Gastroesophageal sphincter (tissue), 4 donors: ENCODE results near the gene IDH3G. TPM values are rescaled to one million over a fixed set of nuclear protein-coding genes. Genes with fewer than 3 reads are reported as not detected.

Experiments
- ATAC-seq: fragments of 150-250 bp; one replicate; pipeline ENCODE4 v1.9.1; 2016; ENCODE audit warnings: mild to moderate bottlenecking, moderate library complexity
- H3K27ac ChIP-seq, 4 donors: fragments of 200-600 bp; sonication (generic) in 3 of 4; 1 replicate in 3 of 4; 2 replicates in 1 of 4; pipeline ENCODE4 v1.5.1; 2016 to 2019
- H3K27me3 ChIP-seq: fragments of 200-600 bp; sonication (generic); one replicate; pipeline ENCODE4 v1.5.1; 2019
- H3K36me3 ChIP-seq, 2 donors: fragments of 200-600 bp; sonication (generic); one replicate each; pipeline ENCODE4 v1.5.1; 2019; ENCODE audit warnings: control low read depth in 1 of 2
- H3K4me1 ChIP-seq, 3 donors: fragments of 200-600 bp; sonication (generic); 1 replicate in 2 of 3; 2 replicates in 1 of 3; pipeline ENCODE4 v1.5.1; 2016 to 2019; ENCODE audit warnings: control low read depth in 2 of 3
- H3K4me3 ChIP-seq, 2 donors: fragments of 200-600 bp; sonication (generic); one replicate each; pipeline ENCODE4 v1.5.1; 2019; ENCODE audit warnings: mild to moderate bottlenecking in 1 of 2, moderate library complexity in 1 of 2
- H3K9me3 ChIP-seq, 3 donors: fragments of 200-600 bp; sonication (generic); one replicate each; pipeline ENCODE4 v1.5.1; 2017 to 2019; ENCODE audit warnings: control low read depth in 2 of 3
- EP300 ChIP-seq: sonication (generic); formaldehyde crosslinking; IDR thresholded peaks from one replicate; pipeline ENCODE4 v1.6.1; 2017; ENCODE audit warnings: antibody characterized with exemption, mild to moderate bottlenecking
- POLR2A ChIP-seq, 2 donors: fragments of 450-650 bp; IDR thresholded peaks; one replicate each; pipeline ENCODE4 v1.6.1; 2017; ENCODE audit warnings: antibody characterized with exemption in 2 of 2, mild to moderate bottlenecking in 2 of 2, moderate library complexity in 1 of 2
- POLR2AphosphoS5 ChIP-seq: sonication (generic); formaldehyde crosslinking; IDR thresholded peaks from one replicate; pipeline ENCODE4 v1.6.1; 2017; ENCODE audit warnings: antibody characterized with exemption
- WGBS, 2 donors: methylation state at CpG; one replicate each; pipeline ENCODE4 v1.1.5; 2018; ENCODE audit warnings: low coverage in 1 of 2; 5-methylcytosine and 5-hydroxymethylcytosine counted together
- total RNA-seq, 4 donors: library from RNA; depleted of rRNA; stranded (reverse); fragments of >200 nt; gene quantifications; one replicate each; pipeline ENCODE4 v1.1.0, GENCODE V29; 2016
- TF ChIP-seq, protein P1 (sequence below), 4 experiments: fragments of 200-600 bp in 2 of 4; fragments of 450-650 bp in 2 of 4; sonication (generic) in 1 of 4; IDR thresholded peaks; one replicate each; pipeline ENCODE4 v1.5.1; 2017 to 2019; ENCODE audit warnings: antibody characterized with exemption in 4 of 4, mild to moderate bottlenecking in 2 of 4, moderate library complexity in 2 of 4

The IDH3G gene
- total RNA-seq, 4 donors from 2014 or later = 55.5 to 104 (median 59.7) TPM

DNA sequence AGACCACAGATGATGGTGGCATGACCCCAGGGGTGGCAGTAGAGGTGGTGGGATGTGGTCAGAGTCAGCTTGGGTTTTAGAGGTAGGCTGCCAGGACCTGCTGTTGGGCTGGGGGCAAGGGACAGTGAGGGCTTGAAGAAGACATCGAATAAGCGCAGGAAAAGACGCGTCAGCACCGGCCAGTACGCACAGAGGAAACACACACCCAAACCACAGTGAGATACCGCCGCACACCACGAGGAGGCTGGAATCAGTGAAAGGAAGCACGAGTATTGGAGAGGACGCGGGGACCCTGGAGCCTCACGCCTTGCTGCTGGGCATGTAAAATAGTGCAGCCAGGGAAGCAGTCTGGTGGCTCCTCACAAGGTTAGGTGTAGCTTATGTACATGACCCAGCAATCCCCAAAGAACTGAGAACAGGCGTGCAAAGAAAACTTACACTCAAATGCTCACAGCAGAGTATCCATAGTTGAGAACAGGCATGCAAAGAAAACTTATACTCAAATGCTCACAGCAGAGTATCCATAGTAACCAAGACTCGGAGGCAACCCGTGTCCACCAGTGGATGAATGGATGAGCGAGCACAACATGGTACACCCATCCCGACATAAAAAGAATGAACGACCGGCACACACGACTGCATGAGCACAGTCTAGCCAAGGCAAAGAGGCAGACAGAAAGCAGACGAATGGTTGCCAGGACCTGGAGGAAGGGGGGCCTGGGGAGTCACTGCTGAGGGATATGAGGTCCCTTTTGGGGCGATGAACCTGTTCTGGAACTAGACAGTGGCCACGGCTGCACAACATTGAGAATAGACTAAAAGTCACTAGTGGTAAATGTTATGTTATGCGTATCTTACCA is 22.9 kb upstream of the IDH3G start:
- H3K27ac ChIP-seq = no peak overlapping the region
- no peaks in the 10 kb centered on the region for H3K9me3 ChIP-seq
- no peak for ATAC-seq
- H3K4me3 ChIP-seq = no peak overlapping the region
- peaks cover 0 to 16% (median 4%) of the 10 kb centered on the region in 3 donors for H3K4me1 ChIP-seq
- no peaks in the 10 kb centered on the region for H3K27me3 ChIP-seq
- no peak for TF ChIP-seq POLR2A (IDR thresholded peaks at IDR 0.05)
- no peak for TF ChIP-seq EP300
- no peak for TF ChIP-seq POLR2AphosphoS5
- TF ChIP-seq, protein P1, sequence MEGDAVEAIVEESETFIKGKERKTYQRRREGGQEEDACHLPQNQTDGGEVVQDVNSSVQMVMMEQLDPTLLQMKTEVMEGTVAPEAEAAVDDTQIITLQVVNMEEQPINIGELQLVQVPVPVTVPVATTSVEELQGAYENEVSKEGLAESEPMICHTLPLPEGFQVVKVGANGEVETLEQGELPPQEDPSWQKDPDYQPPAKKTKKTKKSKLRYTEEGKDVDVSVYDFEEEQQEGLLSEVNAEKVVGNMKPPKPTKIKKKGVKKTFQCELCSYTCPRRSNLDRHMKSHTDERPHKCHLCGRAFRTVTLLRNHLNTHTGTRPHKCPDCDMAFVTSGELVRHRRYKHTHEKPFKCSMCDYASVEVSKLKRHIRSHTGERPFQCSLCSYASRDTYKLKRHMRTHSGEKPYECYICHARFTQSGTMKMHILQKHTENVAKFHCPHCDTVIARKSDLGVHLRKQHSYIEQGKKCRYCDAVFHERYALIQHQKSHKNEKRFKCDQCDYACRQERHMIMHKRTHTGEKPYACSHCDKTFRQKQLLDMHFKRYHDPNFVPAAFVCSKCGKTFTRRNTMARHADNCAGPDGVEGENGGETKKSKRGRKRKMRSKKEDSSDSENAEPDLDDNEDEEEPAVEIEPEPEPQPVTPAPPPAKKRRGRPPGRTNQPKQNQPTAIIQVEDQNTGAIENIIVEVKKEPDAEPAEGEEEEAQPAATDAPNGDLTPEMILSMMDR (IDR thresholded peaks at IDR 0.05) = no peak
- WGBS, 2 donors = 73% methylated on average over 3 to 9 of the region's 25 CpGs
- no peaks in the 10 kb centered on the region for H3K36me3 ChIP-seq

DNA sequence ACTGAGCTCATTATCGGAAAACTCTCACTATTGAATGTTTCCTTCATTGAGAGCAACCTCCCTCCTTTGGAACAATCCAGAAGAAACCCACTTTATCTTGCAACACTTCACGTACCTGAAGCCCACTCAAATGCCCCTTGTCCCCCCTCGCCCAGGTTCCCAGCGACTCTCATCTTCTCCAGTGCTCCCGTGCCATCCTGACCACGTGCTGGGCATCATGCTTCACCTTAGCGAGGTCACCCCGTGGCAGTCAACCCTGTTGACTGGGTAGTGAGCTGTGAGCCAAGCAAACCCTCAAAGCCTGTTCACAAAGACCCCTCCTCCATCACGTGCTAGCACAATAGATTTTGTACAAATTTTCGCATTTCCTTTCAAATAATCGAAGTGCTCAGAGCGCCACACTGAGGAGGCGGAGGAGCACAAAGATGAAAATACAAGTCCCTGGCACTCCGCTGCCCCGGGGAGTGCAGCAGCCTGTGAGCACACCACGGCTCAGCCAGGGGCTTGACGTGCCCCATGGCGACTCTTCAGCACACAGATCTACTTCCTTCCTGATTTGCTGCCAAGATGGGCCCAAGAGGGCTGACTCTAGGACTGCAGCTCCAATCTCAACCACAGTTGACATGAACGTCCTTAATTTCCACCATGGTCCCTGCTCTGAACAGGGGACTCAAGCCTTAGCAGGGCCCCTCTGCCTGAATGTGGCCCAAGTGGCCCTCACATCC is 20.6 kb upstream of the IDH3G start:
- Histone ChIP-seq H3K4me1 (peaks cover 0 to 14% (median 4%) of the 10 kb centered on the region in 3 donors), H3K27ac (no peak overlapping the region), H3K9me3 (no peaks in the 10 kb centered on the region), H3K36me3 (no peaks in the 10 kb centered on the region), H3K27me3 (no peaks in the 10 kb centered on the region), H3K4me3 (no peak overlapping the region)
- TF ChIP-seq, protein P1 (IDR thresholded peaks at IDR 0.05) = no peak
- no peak for TF ChIP-seq POLR2AphosphoS5
- no peak for TF ChIP-seq POLR2A (IDR thresholded peaks at IDR 0.05)
- no peak for TF ChIP-seq EP300
- ATAC-seq = no peak
- 70 to 93% methylated on average over 4 to 6 of the region's 19 CpGs for WGBS, 2 donors

DNA sequence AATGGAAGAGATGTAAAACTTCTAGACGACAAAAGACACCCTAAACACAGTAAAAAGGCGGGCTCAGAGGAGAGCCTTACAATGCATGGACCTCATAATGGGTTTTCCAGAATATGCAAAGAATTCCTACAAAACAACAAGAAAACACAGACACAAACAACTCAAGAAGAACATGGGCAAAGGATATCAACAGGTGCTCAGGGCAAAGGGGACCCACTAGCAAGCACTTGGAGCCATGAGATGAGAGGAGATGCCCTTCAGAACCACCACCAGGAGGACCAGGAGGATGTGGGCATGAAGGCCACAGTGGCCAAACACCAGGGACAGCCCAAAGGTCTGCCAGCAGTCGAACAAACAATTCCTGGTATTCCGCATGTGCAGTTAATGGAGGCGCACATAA is 19.0 kb upstream of the IDH3G start:
- no peak overlapping the region for H3K27ac ChIP-seq
- H3K27me3 ChIP-seq = no peaks in the 10 kb centered on the region
- TF ChIP-seq POLR2A (IDR thresholded peaks at IDR 0.05) = no peak
- TF ChIP-seq, protein P1 (IDR thresholded peaks at IDR 0.05) = no peak
- no peaks in the 10 kb centered on the region for H3K4me1 ChIP-seq
- no peak for ATAC-seq
- 79 to 82% methylated on average over 2 of the region's 5 CpGs for WGBS, 2 donors
- no peaks in the 10 kb centered on the region for H3K9me3 ChIP-seq
- no peak overlapping the region for H3K4me3 ChIP-seq
- H3K36me3 ChIP-seq = no peaks in the 10 kb centered on the region

DNA sequence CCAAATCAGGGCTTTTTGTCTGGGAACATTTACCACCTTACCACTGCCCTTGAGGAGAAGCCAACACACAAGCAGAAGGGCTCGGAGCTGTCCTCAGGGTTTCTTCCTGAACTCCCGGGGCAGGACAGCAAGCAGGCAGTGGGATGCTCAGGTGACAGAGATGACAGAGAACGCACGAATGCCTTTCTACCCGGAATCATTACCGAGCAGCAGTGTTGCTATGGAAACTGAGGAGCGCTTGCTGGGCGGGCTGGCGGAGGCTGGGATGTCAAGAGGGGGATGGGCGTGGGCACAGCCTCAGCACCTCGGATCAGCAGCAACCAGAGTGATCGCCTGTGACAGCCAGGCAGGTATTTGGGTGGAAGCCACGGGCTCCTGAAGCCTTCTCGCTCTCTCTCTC is 18.0 kb upstream of the IDH3G start:
- Histone ChIP-seq H3K36me3 (no peaks in the 10 kb centered on the region), H3K27me3 (no peaks in the 10 kb centered on the region), H3K4me1 (no peaks in the 10 kb centered on the region), H3K9me3 (no peaks in the 10 kb centered on the region), H3K27ac (no peak overlapping the region), H3K4me3 (no peak overlapping the region)
- TF ChIP-seq, protein P1 (IDR thresholded peaks at IDR 0.05) = no peak
- TF ChIP-seq POLR2AphosphoS5 = no peak
- no peak for TF ChIP-seq EP300
- no peak for TF ChIP-seq POLR2A (IDR thresholded peaks at IDR 0.05)
- WGBS, 2 donors = 50% methylated on average over 2 of the region's 14 CpGs; no CpG with 5 or more reads in 1 of the 2 donors
- no peak for ATAC-seq
